Hippocampal formation (tissue), 2 donors: ENCODE measurements around the gene CHRNA9.
"Not testable (repeated sequence)": the region's sequence is repeated elsewhere in the genome, so short reads cannot be mapped to it uniquely, and the experiment has no call there.

Experiments
- DNase-seq, 2 donors: peaks; one replicate each; lab custom pipeline; 2025; lab: John Stamatoyannopoulos, UW

The CHRNA9 gene, protein sequence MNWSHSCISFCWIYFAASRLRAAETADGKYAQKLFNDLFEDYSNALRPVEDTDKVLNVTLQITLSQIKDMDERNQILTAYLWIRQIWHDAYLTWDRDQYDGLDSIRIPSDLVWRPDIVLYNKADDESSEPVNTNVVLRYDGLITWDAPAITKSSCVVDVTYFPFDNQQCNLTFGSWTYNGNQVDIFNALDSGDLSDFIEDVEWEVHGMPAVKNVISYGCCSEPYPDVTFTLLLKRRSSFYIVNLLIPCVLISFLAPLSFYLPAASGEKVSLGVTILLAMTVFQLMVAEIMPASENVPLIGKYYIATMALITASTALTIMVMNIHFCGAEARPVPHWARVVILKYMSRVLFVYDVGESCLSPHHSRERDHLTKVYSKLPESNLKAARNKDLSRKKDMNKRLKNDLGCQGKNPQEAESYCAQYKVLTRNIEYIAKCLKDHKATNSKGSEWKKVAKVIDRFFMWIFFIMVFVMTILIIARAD

DNA sequence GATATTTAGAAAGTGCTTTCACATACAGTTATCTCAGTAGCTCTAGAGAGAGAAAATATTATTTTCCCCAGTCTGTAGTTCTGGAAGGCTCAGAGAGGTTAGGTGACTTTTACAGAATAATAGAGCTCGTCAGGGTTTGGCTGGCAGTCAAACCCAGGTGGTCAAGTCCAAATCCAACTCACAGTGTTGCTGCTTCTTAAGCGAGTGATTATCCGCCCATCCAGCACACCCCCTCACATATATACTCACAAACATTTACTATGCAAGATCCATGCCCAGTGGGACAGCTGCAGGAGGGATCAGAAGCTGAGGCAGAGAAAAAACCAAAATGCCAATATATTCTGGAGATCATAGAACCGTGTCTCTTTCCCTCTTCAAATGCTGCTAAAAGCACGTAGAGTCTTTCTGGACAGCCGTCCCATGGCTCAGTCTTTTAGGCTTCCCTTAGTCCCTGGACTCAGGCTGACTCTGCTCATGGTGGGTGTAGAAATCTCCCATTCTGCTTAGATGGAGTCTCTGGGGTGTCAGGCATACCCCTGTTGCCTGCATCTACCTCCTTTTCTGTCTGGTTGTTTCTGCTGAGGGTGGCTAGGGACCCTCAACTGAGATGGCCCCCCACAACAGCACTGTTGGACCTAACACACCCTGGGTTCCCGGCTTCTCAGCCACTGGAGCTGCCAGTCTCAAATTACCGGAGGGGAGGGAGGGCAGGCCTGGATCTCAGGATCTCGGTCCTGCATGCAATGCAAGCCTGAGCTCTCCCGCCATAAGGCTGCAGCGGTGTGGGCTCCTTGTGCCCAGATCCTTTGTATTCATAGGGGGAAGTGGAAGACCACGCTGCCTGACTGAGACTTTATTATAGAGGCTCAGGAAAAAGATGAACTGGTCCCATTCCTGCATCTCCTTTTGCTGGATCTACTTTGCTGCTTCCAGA is at the start of gene CHRNA9:
Gene CHRNA9 (plus strand): TSS at position 743 of the 934 bp plus-strand sequence. CDS start 135 bp downstream, at position 878.
- DNase-seq = no peak

DNA sequence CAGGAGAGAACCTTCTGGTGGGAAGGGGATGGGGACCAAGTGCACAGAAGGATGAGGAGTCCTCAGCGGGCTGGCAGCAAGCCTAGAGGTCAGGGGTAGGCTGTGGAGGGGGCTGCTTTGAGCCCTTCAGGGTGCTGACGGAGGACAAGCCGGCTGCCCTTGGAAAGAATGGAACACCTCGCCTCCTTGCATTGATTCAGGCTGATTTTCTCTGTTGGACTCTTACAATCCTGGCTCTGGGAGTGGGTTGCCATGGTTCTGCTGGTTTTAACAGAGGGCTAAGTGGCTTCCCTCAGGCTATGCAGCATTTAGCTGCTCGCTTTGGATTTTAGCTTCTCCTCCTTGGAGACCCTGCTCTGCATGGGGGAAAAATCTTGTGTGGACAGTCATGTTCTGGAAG is 49.4 kb upstream of the CHRNA9 start:
- no peak for DNase-seq

DNA sequence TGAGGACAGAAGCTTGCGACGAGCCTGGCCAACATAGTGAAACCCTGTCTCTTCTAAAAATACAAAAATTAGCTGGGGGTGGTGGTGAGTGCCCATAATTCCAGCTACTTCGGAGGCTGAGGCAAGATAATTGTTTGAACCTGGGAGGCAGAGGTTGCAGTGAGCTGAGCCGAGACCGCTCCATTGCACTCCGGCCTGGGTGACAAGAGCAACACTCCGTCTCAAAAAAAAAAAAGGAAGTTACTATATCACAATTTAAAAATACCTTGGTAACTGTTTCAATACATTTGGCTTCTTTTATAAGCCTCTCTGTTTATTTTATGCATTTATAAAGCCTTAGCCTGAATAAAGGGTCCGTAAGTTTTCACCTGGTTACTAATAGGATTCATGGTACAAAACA is 46.6 kb upstream of the CHRNA9 start:
- DNase-seq = no peak

GRCh38 chr4:40289366-40290188 is 45.6 kb upstream of the CHRNA9 start:
- DNase-seq = no peak

- not testable (repeated sequence) for DNase-seq
These were observed 44.4 kb upstream of the CHRNA9 start for GRCh38 chr4:40290611-40291186.

DNA sequence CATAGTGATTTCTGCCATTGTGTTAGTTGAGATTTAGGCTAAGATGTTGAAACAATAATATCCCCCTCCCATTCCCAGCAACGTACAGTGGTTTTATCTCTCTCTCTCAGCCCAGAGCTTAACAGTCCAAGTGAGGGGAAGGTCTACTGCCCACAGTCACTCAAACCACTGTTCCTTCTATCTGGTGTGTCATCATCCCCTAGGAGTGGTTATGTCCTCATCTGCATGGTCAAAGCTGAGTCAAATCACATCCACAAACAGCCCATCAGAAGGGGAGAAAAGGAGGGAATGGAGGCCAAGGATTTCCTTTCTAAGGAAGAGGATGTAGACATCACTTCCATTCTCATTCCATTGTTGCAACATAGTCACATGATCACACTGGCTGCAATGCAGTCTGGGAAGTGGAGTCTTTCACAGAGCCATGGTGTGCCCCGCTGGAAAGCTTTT is 42.8 kb upstream of the CHRNA9 start:
- no peak for DNase-seq

GRCh38 chr4:40294339-40294738 is 40.8 kb upstream of the CHRNA9 start:
- DNase-seq = no peak

GRCh38 chr4:40295030-40295429 is 40.1 kb upstream of the CHRNA9 start:
- not testable (repeated sequence) for DNase-seq

GRCh38 chr4:40295572-40295971 is 39.6 kb upstream of the CHRNA9 start:
- DNase-seq = no peak

DNA sequence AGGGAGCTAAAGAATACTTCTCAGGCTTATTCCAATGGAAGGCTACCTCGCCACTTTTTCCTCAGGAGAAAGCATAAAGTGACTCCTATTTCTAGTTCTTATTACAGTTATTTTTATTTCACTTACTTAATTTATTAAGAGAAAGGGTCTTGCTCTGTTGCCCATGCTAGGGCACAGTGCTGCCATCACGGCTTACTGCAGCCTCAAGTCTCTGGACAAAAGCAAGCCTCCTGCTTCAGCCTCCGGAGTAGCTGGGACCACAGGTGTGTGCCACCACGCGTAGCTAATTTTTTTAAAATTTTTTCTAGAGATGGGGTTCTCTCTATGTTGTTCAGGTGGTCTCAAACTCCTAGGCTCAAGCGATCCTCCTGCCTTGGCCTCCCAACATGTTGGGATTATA is 36.0 kb upstream of the CHRNA9 start:
- no peak for DNase-seq

DNA sequence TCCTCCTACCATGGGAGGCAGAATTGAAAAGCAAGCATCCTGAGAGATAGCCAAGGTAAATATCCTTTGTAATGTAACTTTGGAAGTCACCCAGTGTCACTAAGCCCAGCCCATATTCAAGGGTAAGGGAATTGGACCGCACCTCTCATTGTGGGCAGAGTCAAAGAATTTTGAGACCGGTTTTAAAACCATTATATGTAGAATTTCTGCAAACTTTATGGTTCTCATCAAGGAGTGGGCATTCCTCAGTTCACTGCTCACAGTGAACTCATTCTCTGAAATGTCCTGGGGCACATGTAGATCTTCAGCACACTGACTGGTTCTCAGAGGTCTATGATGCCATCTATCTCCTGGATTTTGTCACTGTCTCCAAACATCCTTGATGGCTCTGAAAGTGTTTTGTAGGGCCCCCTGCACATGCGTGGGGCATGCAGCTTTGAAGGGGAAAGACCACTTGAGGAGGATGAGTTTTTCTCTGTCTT is 35.3 kb upstream of the CHRNA9 start:
- DNase-seq = no peak

- no peak for DNase-seq
These were observed 34.6 kb upstream of the CHRNA9 start for GRCh38 chr4:40300371-40301162.

GRCh38 chr4:40301603-40302002 is 33.5 kb upstream of the CHRNA9 start:
- DNase-seq = no peak

GRCh38 chr4:40303751-40304150 is 31.4 kb upstream of the CHRNA9 start:
- DNase-seq = no peak

GRCh38 chr4:40305328-40306170 is 29.6 kb upstream of the CHRNA9 start:
- DNase-seq = no peak

DNA sequence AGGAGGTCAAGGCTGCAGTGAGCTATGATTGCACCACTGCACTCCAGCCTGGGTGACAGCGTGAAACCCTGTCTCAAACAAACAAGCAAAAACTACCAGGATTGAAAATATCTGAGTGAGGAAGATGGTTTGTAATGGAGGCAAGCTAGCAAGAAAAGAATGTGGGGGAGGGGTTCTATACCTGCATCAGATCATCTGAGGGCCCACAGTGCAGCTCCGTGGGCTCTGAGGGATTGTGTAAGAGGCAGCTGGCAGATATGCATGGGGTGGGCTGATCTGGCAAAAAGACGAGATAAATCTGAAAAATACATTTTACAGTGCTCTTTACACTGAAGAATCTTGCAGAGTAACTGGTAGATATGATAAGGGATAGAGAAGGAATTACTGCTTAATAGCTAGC is 28.9 kb upstream of the CHRNA9 start:
- no peak for DNase-seq

GRCh38 chr4:40306976-40307375 is 28.2 kb upstream of the CHRNA9 start:
- no peak for DNase-seq

DNA sequence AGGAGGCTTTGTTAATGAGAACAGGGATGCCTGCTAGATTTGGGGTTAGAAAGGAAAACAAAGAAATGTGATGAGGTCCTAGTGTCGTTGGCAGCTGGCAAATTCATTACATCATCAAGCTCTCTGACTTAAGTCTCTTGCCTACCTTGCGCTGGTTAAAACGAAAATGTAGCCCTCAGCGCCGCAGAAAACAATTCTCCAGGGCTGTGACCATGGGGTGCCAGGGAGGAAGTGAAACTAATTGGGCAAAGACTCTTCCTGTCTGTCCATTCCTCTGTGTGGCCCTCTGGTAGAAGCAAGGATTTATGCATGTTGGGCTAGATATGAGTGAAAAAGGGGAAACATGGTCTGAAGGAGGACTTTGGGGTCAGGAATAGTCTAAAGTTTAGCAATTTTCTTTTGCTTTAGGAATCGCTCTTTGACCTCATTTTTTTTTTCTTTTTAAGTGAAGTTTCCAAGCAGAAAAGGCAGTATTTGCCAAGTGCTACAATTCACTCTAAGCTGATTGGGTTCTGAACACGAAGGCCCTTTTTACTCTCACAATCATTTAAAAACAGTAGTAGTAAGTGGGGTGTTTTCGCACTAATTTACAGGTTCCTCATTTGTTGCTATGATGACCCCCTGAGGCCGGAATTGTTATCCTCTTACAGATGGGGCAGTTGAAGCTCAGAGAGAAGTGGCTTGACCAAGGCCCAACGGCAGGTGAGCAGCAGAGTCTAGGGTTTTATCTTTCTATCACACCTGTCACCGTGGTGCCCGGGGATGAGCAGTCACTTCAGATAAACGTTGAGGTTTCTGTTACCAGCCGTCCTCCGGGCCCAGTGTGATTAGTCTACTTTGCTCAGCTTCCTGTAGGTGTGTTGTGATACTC is 27.3 kb upstream of the CHRNA9 start:
- DNase-seq = no peak
